GM21723 (cell line): ENCODE data around the gene KLK4.

Source experiments
- ATAC-seq: cut with Tn5 transposase; IDR thresholded peaks from one replicate; pipeline ENCODE4 v1.9.1; 2021; ENCODE audit warnings: mild to moderate bottlenecking, moderate library complexity; ENCODE audit not compliant: unreplicated experiment

The KLK4 gene

GRCh38 chr19:50882188-50882587 is 29.0 kb downstream of the KLK4 start:
- no peak for ATAC-seq

DNA sequence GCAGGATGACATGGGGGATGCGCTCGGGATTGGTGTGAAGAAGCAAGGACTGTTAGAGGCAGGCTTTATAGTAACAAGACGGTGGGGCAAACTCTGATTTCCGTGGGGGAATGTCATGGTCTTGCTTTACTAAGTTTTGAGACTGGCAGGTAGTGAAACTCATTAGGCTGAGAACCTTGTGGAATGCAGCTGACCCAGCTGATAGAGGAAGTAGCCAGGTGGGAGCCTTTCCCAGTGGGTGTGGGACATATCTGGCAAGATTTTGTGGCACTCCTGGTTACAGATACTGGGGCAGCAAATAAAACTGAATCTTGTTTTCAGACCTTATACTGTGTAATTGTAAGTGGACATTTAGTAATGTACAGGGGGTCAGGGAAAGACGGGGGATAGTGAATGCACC is 31.0 kb downstream of the KLK4 start:
- no peak for ATAC-seq

DNA sequence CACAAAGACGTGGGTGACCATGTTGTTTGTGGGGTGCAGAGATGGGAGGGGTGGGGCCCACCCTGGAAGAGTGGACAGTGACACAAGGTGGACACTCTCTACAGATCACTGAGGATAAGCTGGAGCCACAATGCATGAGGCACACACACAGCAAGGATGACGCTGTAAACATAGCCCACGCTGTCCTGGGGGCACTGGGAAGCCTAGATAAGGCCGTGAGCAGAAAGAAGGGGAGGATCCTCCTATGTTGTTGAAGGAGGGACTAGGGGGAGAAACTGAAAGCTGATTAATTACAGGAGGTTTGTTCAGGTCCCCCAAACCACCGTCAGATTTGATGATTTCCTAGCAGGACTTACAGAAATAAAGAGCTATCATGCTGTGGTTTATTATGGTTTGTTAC is 32.3 kb downstream of the KLK4 start:
- no peak for ATAC-seq

DNA sequence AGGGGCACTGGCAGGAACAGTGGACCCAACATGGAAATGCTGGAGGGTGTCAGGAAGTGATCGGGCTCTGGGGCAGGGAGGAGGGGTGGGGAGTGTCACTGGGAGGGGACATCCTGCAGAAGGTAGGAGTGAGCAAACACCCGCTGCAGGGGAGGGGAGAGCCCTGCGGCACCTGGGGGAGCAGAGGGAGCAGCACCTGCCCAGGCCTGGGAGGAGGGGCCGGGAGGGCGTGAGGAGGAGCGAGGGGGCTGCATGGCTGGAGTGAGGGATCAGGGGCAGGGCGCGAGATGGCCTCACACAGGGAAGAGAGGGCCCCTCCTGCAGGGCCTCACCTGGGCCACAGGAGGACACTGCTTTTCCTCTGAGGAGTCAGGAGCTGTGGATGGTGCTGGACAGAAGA is 33.9 kb downstream of the KLK4 start:
- no peak for ATAC-seq

DNA sequence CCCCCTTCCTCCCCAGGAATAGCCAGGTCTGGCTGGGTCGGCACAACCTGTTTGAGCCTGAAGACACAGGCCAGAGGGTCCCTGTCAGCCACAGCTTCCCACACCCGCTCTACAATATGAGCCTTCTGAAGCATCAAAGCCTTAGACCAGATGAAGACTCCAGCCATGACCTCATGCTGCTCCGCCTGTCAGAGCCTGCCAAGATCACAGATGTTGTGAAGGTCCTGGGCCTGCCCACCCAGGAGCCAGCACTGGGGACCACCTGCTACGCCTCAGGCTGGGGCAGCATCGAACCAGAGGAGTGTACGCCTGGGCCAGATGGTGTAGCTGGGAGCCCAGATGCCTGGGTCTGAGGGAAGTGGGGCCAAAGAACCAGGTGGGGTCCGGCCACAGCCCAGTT is 34.7 kb downstream of the KLK4 start:
- ATAC-seq: no peak

DNA sequence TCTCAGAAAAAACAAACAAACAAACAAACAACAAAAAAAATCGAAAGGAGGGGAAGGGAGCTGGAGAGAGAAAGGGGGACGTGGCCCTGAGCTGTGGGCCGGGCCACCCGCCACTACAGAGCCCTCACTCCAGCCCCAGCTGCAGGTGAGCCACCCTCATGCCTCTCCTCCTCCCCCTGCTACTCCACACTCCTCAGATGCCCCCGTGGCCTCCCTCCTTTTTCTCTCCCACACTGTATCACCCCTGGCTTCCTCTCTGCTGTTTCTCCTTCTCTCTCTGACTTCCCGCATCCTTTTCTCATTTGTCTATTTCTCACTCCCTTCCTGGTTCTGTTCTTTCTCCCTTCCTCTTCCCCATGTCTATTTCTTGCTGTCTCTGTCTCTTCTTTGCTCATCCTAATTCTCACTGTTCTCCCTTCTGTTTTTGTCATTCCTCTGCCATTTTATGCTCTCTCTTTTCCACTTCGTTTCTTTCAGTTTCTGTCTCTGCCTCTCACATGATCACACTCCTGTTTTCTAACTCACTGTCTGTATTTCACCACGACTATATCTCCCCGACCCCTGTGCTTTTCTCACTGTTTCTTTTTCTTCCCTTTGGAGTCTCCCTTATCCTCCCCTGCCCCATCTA is 35.3 kb downstream of the KLK4 start:
- no peak for ATAC-seq

GRCh38 chr19:50874211-50874610 is 37.0 kb downstream of the KLK4 start:
- ATAC-seq: no peak

GRCh38 chr19:50873056-50873455 is 38.1 kb downstream of the KLK4 start, which contains the start of gene KLK2:
KLK2 (plus strand) TSS chr19:50873439; CDS start chr19:50873474, 35 bp downstream.
- no peak for ATAC-seq

DNA sequence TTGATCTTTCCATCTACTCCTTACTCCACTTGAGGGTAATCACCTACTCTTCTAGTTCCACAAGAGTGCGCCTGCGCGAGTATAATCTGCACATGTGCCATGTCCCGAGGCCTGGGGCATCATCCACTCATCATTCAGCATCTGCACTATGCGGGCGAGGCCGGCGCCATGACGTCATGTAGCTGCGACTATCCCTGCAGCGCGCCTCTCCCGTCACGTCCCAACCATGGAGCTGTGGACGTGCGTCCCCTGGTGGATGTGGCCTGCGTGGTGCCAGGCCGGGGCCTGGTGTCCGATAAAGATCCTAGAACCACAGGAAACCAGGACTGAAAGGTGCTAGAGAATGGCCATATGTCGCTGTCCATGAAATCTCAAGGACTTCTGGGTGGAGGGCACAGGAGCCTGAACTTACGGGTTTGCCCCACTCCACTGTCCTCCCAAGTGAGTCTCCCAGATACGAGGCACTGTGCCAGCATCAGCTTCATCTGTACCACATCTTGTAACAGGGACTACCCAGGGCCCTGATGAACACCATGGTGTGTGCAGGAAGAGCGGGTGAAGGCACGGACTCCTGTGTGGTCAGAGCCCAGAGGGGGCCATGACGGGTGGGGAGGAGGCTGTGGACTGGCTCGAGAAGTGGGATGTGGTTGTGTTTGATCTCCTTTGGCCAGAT is 40.6 kb downstream of the KLK4 start:
- ATAC-seq: no peak

GRCh38 chr19:50869479-50869878 is 41.7 kb downstream of the KLK4 start:
- ATAC-seq: no peak

GRCh38 chr19:50861496-50862286 is 49.5 kb downstream of the KLK4 start:
- ATAC-seq: no peak

- no peak for ATAC-seq
Observed at GRCh38 chr19:50861010-50861409, 50.2 kb downstream of the KLK4 start.

GRCh38 chr19:50859849-50860248 is 51.3 kb downstream of the KLK4 start:
- ATAC-seq: no peak

DNA sequence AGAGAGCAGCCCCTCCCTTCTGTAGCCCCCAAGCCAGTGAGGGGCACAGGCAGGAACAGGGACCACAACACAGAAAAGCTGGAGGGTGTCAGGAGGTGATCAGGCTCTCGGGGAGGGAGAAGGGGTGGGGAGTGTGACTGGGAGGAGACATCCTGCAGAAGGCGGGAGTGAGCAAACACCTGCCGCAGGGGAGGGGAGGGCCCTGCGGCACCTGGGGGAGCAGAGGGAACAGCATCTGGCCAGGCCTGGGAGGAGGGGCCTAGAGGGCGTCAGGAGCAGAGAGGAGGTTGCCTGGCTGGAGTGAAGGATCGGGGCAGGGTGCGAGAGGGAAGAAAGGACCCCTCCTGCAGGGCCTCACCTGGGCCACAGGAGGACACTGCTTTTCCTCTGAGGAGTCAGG is 52.3 kb downstream of the KLK4 start:
- ATAC-seq: no peak

DNA sequence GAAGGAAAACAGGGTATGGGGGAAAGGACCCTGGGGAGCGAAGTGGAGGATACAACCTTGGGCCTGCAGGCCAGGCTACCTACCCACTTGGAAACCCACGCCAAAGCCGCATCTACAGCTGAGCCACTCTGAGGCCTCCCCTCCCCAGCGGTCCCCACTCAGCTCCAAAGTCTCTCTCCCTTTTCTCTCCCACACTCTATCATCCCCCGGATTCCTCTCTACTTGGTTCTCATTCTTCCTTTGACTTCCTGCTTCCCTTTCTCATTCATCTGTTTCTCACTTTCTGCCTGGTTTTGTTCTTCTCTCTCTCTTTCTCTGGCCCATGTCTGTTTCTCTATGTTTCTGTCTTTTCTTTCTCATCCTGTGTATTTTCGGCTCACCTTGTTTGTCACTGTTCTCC is 53.8 kb downstream of the KLK4 start:
- ATAC-seq: no peak
